Right atrium auricular region (tissue), 2 donors: ENCODE results near the gene GPR31. TPM values are rescaled to one million over a fixed set of nuclear protein-coding genes. Genes with fewer than 3 reads are reported as not detected.
A peak's percentile ranks its signal among the peaks of the same experiment; 100 is the strongest.
"Not testable (repeated sequence)": the region's sequence is repeated elsewhere in the genome, so short reads cannot be mapped to it uniquely, and the experiment has no call there.

Experiments used
- DNase-seq: peaks from one replicate; pipeline ENCODE4 v3.0.0-alpha.2; 2019; ENCODE audit warnings: low spot score
- H3K27ac ChIP-seq, 2 donors: fragments of 200-600 bp; sonication (generic); 1 replicate in 1 of 2; 2 replicates in 1 of 2; pipeline ENCODE4 v1.5.1; 2016 to 2019
- H3K27me3 ChIP-seq, 2 donors: fragments of 200-600 bp; sonication (generic); one replicate each; pipeline versions ENCODE4 v1.5.1 to v1.6.0; 2017 to 2019
- H3K36me3 ChIP-seq: fragments of 200-600 bp; sonication (generic); one replicate; pipeline ENCODE4 v1.5.1; 2016
- H3K4me1 ChIP-seq, 2 donors: fragments of 200-600 bp; sonication (generic); one replicate each; pipeline versions ENCODE4 v1.5.1 to v1.6.0; 2017 to 2019
- H3K4me3 ChIP-seq, 2 donors: fragments of 200-600 bp; sonication (generic); 1 replicate in 1 of 2; 2 replicates in 1 of 2; pipeline ENCODE4 v1.5.1; 2017 to 2019; ENCODE audit warnings: mild to moderate bottlenecking in 1 of 2, moderate library complexity in 1 of 2
- H3K9me3 ChIP-seq, 2 donors: fragments of 200-600 bp; sonication (generic); one replicate each; pipeline ENCODE4 v1.5.1; 2019
- CTCF ChIP-seq, 2 donors: fragments of 200-600 bp; sonication (generic); IDR thresholded peaks; one replicate each; pipeline ENCODE4 v1.5.1; 2019; ENCODE audit warnings: antibody characterized with exemption in 2 of 2
- total RNA-seq, 2 donors: library from RNA; depleted of rRNA; stranded (reverse); fragments of >200 nt; gene quantifications; one replicate each; pipeline ENCODE4 v1.1.0, GENCODE V29; 2016

The GPR31 gene
- total RNA-seq, 2 donors from 2014 or later, result not detected

- H3K4me3 ChIP-seq, H3K27me3 ChIP-seq, H3K9me3 ChIP-seq, H3K4me1 ChIP-seq, H3K27ac ChIP-seq, DNase-seq, H3K36me3 ChIP-seq: not testable (repeated sequence)
Observed at GRCh38 chr6:167185101-167185500, 27.3 kb upstream of the GPR31 start.

GRCh38 chr6:167182913-167183314, 25.1 kb upstream of the GPR31 start:
- not testable (repeated sequence) for DNase-seq

GRCh38 chr6:167181351-167181750, 23.6 kb upstream of the GPR31 start:
- not testable (repeated sequence) for H3K4me1 ChIP-seq, H3K27me3 ChIP-seq, H3K4me3 ChIP-seq, H3K9me3 ChIP-seq, H3K27ac ChIP-seq, DNase-seq, H3K36me3 ChIP-seq

More at GRCh38 chr6:167182913-167183314, 25.1 kb upstream of the GPR31 start:
- H3K36me3 ChIP-seq, H3K27ac ChIP-seq, H3K4me1 ChIP-seq, H3K4me3 ChIP-seq, H3K9me3 ChIP-seq, H3K27me3 ChIP-seq: not testable (repeated sequence)
- TF ChIP-seq CTCF (IDR thresholded peaks at IDR 0.05), result peak in 1 of 2 donors; percentile 20

GRCh38 chr6:167180086-167180485, 22.3 kb upstream of the GPR31 start:
- H3K4me1 ChIP-seq, DNase-seq, H3K27me3 ChIP-seq, H3K9me3 ChIP-seq, H3K4me3 ChIP-seq, H3K36me3 ChIP-seq, H3K27ac ChIP-seq: not testable (repeated sequence)

GRCh38 chr6:167178896-167179655, 21.3 kb upstream of the GPR31 start:
- H3K9me3 ChIP-seq, H3K36me3 ChIP-seq, H3K4me3 ChIP-seq, DNase-seq, H3K27me3 ChIP-seq, H3K27ac ChIP-seq, H3K4me1 ChIP-seq: not testable (repeated sequence)

- H3K27me3 ChIP-seq, H3K4me3 ChIP-seq, H3K36me3 ChIP-seq, H3K9me3 ChIP-seq, DNase-seq, H3K4me1 ChIP-seq, H3K27ac ChIP-seq: not testable (repeated sequence)
Observed at GRCh38 chr6:167177271-167177670, 19.5 kb upstream of the GPR31 start.

- H3K4me3 ChIP-seq, H3K9me3 ChIP-seq, DNase-seq, H3K4me1 ChIP-seq, H3K27me3 ChIP-seq, H3K27ac ChIP-seq, H3K36me3 ChIP-seq: not testable (repeated sequence)
Observed at GRCh38 chr6:167172011-167172410, 14.2 kb upstream of the GPR31 start.

- not testable (repeated sequence) for H3K4me3 ChIP-seq, H3K27ac ChIP-seq, H3K27me3 ChIP-seq, H3K9me3 ChIP-seq, DNase-seq, H3K36me3 ChIP-seq, H3K4me1 ChIP-seq
Observed at GRCh38 chr6:167171300-167171699, 13.5 kb upstream of the GPR31 start.

- H3K27ac ChIP-seq, H3K36me3 ChIP-seq, H3K4me3 ChIP-seq, H3K27me3 ChIP-seq, H3K9me3 ChIP-seq, DNase-seq, H3K4me1 ChIP-seq: not testable (repeated sequence)
Observed at GRCh38 chr6:167169867-167170266, 12.1 kb upstream of the GPR31 start.

GRCh38 chr6:167168296-167168695, 10.5 kb upstream of the GPR31 start:
- H3K9me3 ChIP-seq, result not testable (repeated sequence)

GRCh38 chr6:167167699-167168098, 9.9 kb upstream of the GPR31 start:
- H3K9me3 ChIP-seq, H3K27ac ChIP-seq, H3K4me1 ChIP-seq, DNase-seq, H3K4me3 ChIP-seq, H3K27me3 ChIP-seq, H3K36me3 ChIP-seq: not testable (repeated sequence)

More at GRCh38 chr6:167168296-167168695, 10.5 kb upstream of the GPR31 start:
- H3K27me3 ChIP-seq, H3K36me3 ChIP-seq, H3K27ac ChIP-seq, DNase-seq, H3K4me1 ChIP-seq, H3K4me3 ChIP-seq: not testable (repeated sequence)
